GM12878 (cell line): ENCODE measurements around the gene RASIP1.

Experiments used
- ATF3 ChIP-seq: IDR thresholded peaks from 2 replicates; pipeline ENCODE4 v1.6.1; 2011; ENCODE audit warnings: low read depth, mild to moderate bottlenecking, low read length, moderate library complexity, borderline replicate concordance; ENCODE audit errors: extremely low read depth
- CBFB ChIP-seq: IDR thresholded peaks from 2 replicates; pipeline ENCODE4 v1.6.1; 2016; ENCODE audit warnings: antibody characterized with exemption, low read depth
- CREM ChIP-seq: IDR thresholded peaks from 2 replicates; pipeline ENCODE4 v1.6.1; 2014; ENCODE audit warnings: antibody characterized with exemption, low read depth
- CTCF ChIP-seq, 3 experiments: IDR thresholded peaks in 2 of 3; conservative IDR thresholded peaks in 1 of 3; 2 replicates each; pipeline ENCODE4 v1.5.1; 2011; ENCODE audit warnings: low read depth in 3 of 3, low read length in 3 of 3, mild to moderate bottlenecking in 3 of 3, control low read depth in 2 of 3, moderate library complexity in 2 of 3, inconsistent platforms in 1 of 3, mixed read lengths in 1 of 3; ENCODE audit not compliant: control insufficient read depth in 2 of 3, insufficient read depth in 1 of 3; ENCODE audit errors: extremely low read depth in 1 of 3
- FOS ChIP-seq: IDR thresholded peaks from 3 replicates; pipeline ENCODE4 v1.6.1; 2011; ENCODE audit warnings: borderline replicate concordance; ENCODE audit not compliant: insufficient read length; ENCODE audit errors: extremely low read depth
- POLR2A ChIP-seq: IDR thresholded peaks from 2 replicates; pipeline ENCODE4 v1.6.1; 2011; ENCODE audit warnings: low read depth, mild to moderate bottlenecking, low read length
- SMAD1 ChIP-seq: fragments of 450-650 bp; IDR thresholded peaks from 2 replicates; pipeline ENCODE4 v1.6.1; 2018; ENCODE audit warnings: mild to moderate bottlenecking, low read depth; ENCODE audit not compliant: partially characterized antibody
- SREBF2 ChIP-seq: IDR thresholded peaks from 2 replicates; pipeline ENCODE4 v1.6.1; 2012; ENCODE audit warnings: mild to moderate bottlenecking, low read length
- ZSCAN29 ChIP-seq: fragments of 450-650 bp; IDR thresholded peaks from 2 replicates; pipeline ENCODE4 v1.6.1; 2017; ENCODE audit warnings: mild to moderate bottlenecking, moderate library complexity

- TF ChIP-seq POLR2A = no peak
- TF ChIP-seq CTCF (IDR thresholded peaks at IDR 0.05 in 2 of 3, conservative IDR thresholded peaks at IDR 0.05 in 1 of 3; ENCODE audit: control insufficient read depth in 2 of 3, extremely low read depth in 1 of 3, insufficient read depth in 1 of 3, low read depth in 3 of 3, low read length in 3 of 3) = no peak
- no peak for TF ChIP-seq CBFB
- TF ChIP-seq SREBF2 = no peak
- no peak for TF ChIP-seq ATF3
- TF ChIP-seq ZSCAN29 = no peak
- no peak for TF ChIP-seq CREM
- TF ChIP-seq SMAD1 = no peak
- TF ChIP-seq FOS = no peak
Measured at GRCh38 chr19:48777720-48778119, 37.3 kb upstream of the RASIP1 start.
